ENCODE results near the gene SNRPA1. TPM values are rescaled to one million over a fixed set of nuclear protein-coding genes. Genes with fewer than 3 reads are reported as not detected.

The SNRPA1 gene
- total RNA-seq, 2 donors from 2014 or later = 21.4 to 24.9 TPM

DNA sequence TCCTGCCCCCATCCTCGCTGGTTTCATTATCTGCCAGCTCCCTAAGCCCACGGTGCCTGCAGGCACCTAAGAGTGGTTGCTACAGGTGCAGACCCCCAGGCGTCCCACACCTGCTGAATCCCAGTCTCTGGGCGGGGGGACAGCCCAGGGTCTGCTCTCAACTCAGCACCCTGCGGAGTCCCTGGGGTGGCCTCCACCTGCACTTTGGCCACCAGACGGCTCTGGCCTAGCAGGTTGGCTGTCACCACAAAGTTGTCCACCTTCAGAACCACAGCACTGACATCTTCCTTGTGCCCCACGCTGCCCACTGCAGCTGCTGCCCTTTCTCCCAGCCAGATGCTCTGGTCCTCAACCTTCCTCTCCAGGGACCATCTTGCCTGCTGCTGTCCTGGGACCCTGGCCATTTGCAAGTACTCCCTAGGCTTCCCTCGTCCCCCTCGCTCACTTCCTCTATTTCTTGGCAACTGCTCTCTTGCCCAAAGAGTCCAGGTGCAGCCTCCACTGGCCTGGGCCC is 34.9 kb upstream of the SNRPA1 start:
- Histone ChIP-seq H3K36me3 (no peaks in the 10 kb centered on the region), H3K27ac (no peak overlapping the region), H3K4me1 (no peaks in the 10 kb centered on the region), H3K27me3 (no peaks in the 10 kb centered on the region), H3K4me3 (no peak overlapping the region), H3K9me3 (no peaks in the 10 kb centered on the region)
- DNase-seq (ENCODE audit: low spot score) = no peak
- TF ChIP-seq, protein P1, sequence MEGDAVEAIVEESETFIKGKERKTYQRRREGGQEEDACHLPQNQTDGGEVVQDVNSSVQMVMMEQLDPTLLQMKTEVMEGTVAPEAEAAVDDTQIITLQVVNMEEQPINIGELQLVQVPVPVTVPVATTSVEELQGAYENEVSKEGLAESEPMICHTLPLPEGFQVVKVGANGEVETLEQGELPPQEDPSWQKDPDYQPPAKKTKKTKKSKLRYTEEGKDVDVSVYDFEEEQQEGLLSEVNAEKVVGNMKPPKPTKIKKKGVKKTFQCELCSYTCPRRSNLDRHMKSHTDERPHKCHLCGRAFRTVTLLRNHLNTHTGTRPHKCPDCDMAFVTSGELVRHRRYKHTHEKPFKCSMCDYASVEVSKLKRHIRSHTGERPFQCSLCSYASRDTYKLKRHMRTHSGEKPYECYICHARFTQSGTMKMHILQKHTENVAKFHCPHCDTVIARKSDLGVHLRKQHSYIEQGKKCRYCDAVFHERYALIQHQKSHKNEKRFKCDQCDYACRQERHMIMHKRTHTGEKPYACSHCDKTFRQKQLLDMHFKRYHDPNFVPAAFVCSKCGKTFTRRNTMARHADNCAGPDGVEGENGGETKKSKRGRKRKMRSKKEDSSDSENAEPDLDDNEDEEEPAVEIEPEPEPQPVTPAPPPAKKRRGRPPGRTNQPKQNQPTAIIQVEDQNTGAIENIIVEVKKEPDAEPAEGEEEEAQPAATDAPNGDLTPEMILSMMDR (IDR thresholded peaks at IDR 0.05) = no peak

DNA sequence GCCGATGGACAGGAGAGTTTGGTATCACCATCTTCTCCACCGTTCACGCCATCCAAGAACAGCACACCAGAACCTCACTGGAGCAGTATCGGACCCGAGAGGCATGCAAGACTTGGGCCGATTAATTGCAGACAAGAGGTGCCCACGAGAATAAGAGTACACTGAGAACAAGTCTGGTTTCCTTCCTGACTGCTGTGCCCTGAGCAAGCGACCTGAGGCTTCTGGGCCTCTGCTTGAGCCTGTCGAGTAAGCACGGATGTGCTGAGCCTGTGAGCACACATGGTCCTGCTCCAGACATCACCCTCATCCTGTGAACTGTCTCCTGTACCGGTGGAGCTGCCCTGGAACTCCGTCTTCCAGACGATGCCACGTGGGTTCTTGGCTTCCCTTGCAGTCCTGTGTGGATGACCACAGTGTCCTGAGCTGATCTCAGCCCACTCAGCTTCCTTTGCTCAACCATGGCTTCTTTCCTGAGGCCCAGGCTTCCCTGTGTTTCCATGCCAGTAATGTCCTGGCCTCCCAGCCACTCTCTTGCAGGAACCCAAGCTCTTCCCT is 34.3 kb upstream of the SNRPA1 start:
- Histone ChIP-seq H3K36me3 (no peaks in the 10 kb centered on the region), H3K27me3 (no peaks in the 10 kb centered on the region), H3K4me3 (no peak overlapping the region), H3K4me1 (no peaks in the 10 kb centered on the region), H3K27ac (no peak overlapping the region), H3K9me3 (no peaks in the 10 kb centered on the region)
- TF ChIP-seq, protein P1 (IDR thresholded peaks at IDR 0.05) = no peak
- no peak for DNase-seq (ENCODE audit: low spot score)

DNA sequence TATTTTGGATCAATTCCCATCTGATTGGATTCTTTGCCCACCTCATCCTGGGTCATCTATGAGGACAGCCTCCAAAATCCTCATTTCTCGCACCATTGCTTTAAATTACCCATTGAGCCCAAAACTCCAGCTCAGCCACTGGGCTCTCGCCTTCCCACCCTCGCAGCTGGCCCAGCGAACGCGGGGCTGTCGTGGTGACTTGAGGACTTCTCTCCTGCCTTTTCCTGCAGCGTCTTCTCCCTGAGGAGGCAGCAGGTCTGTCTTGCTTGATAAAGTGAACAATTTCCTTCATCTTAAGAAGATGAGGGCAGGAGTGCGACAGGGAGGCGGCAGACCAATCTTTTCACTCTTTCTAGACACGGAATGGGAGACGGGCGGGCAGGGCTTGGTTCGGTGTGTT is 33.0 kb upstream of the SNRPA1 start:
- Histone ChIP-seq H3K27me3 (no peaks in the 10 kb centered on the region), H3K36me3 (no peaks in the 10 kb centered on the region), H3K27ac (no peak overlapping the region), H3K4me3 (no peak overlapping the region), H3K9me3 (no peaks in the 10 kb centered on the region), H3K4me1 (no peaks in the 10 kb centered on the region)
- TF ChIP-seq, protein P1 (IDR thresholded peaks at IDR 0.05) = no peak
- DNase-seq (ENCODE audit: low spot score) = no peak

DNA sequence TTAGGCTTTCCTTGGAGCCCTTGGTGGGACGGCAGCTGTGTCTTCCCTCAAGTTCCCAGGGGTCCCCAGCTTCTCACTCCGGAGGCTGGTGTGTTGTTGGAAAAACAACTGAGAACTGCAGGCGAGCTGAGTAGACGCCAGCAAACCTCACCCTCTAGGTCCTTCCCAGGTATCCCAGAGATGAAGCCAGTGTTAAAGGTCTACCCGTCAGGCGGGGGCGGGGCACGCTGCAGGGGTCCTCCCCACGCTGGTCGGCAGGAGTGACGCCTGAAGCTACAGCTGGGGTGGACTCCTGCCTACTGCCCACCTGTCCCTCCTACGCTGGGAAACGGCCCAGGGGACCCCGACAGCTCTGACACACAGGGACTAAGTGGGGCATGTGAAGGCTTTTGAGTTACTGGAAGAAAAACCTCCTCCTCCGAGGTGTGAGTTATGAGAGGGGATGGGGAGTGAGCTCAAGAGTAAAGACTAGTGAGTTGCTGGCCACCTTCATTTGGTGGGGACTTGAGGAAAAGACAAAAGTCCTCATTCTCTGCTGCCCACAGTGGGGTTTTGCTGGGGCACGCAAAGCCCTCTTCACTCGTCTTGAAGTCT is 32.2 kb upstream of the SNRPA1 start:
- H3K9me3 ChIP-seq = no peaks in the 10 kb centered on the region
- H3K36me3 ChIP-seq = no peaks in the 10 kb centered on the region
- no peaks in the 10 kb centered on the region for H3K27me3 ChIP-seq
- H3K4me3 ChIP-seq = no peak overlapping the region
- no peaks in the 10 kb centered on the region for H3K4me1 ChIP-seq
- TF ChIP-seq, protein P1 (IDR thresholded peaks at IDR 0.05) = no peak
- DNase-seq (ENCODE audit: low spot score) = no peak
- no peak overlapping the region for H3K27ac ChIP-seq

DNA sequence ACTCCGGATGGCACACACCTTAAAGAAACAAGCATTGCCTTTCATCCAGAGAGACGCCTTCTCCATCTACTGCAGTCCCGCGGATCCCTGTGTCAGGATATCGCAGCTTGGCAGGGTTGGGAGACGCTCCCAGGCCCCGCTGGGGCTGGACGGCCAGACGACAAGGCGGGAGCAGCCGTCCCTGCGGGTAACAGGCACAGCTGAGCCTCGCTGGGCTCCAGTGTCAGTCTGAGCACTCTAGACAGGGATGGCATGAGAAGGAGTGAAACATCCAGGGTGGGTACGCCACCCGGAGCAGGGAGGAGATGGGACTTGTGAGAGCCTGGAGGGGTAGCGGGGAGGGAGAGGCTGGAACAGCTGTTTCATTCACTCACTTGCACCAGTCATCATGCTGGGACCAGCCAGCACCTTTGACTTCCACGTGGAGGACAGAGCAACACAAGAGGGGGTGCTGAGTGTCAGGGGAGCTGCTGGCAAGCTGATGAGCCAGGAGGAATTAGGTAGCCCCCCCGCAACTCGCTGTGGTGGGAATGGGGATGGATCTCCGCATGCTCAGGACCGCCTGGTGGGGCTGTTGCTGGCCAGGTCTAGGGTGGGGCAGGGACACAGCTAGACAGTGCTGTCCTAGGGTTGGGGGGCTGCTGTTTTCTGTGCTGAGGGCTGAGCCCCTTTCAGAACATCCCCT is 31.6 kb upstream of the SNRPA1 start:
- Histone ChIP-seq H3K36me3 (no peaks in the 10 kb centered on the region), H3K27me3 (no peaks in the 10 kb centered on the region), H3K4me1 (no peaks in the 10 kb centered on the region), H3K27ac (no peak overlapping the region), H3K4me3 (no peak overlapping the region), H3K9me3 (no peaks in the 10 kb centered on the region)
- TF ChIP-seq, protein P1 (IDR thresholded peaks at IDR 0.05) = no peak
- no peak for DNase-seq (ENCODE audit: low spot score)
